Measurements from ENCODE around the gene KCNMA1. TPM values are rescaled to one million over a fixed set of nuclear protein-coding genes. Genes with fewer than 3 reads are reported as not detected.

KCNMA1 gene
- total RNA-seq, 2 donors from 2014 or later, result 29.1 to 37.9 TPM

DNA sequence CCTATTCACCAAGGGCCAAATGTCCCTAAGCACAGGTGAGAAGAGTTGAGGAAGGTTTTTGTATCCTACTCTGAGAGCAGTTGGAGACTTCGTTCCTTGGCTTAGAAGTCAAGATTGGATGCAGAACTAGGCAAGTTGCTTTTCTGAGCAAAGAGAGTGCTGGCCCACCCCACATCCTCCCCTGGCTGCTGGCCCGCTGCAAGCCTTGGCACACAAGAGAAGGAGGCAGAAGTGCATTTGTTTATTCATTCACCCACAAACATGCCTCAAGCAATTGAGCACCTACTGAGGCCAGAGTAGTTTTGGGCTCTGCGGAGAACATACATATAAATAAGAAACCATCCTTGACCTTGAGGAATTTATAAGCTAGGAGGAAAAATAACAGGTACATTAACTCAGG is 318.9 kb downstream of the KCNMA1 start:
- Histone ChIP-seq H3K36me3 (no peaks in the 10 kb centered on the region), H3K4me3 (no peak overlapping the region), H3K27me3 (replicated peaks; ENCODE audit: insufficient read depth) (no peaks in the 10 kb centered on the region), H3K27ac (no peak overlapping the region), H3K9me3 (no peaks in the 10 kb centered on the region), H3K4me1 (replicated peaks) (no peaks in the 10 kb centered on the region)
- intact Hi-C loops (cut with DNase I), result no loop called here
- WGBS, result 40% methylated on average over 3 of the region's 3 CpGs
- TF ChIP-seq POLR2AphosphoS5 (IDR thresholded peaks at IDR 0.05) (no peak), POLR2A (IDR thresholded peaks at IDR 0.05) (no peak)
- TF ChIP-seq, protein P1, sequence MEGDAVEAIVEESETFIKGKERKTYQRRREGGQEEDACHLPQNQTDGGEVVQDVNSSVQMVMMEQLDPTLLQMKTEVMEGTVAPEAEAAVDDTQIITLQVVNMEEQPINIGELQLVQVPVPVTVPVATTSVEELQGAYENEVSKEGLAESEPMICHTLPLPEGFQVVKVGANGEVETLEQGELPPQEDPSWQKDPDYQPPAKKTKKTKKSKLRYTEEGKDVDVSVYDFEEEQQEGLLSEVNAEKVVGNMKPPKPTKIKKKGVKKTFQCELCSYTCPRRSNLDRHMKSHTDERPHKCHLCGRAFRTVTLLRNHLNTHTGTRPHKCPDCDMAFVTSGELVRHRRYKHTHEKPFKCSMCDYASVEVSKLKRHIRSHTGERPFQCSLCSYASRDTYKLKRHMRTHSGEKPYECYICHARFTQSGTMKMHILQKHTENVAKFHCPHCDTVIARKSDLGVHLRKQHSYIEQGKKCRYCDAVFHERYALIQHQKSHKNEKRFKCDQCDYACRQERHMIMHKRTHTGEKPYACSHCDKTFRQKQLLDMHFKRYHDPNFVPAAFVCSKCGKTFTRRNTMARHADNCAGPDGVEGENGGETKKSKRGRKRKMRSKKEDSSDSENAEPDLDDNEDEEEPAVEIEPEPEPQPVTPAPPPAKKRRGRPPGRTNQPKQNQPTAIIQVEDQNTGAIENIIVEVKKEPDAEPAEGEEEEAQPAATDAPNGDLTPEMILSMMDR (IDR thresholded peaks at IDR 0.05), result no peak
- DNase-seq (ENCODE audit: low spot score), result no peak

GRCh38 chr10:77317221-77317620 is 320.4 kb downstream of the KCNMA1 start:
- Histone ChIP-seq H3K27me3 (replicated peaks; ENCODE audit: insufficient read depth) (no peaks in the 10 kb centered on the region), H3K9me3 (no peaks in the 10 kb centered on the region), H3K36me3 (no peaks in the 10 kb centered on the region), H3K27ac (no peak overlapping the region), H3K4me1 (replicated peaks) (no peaks in the 10 kb centered on the region), H3K4me3 (no peak overlapping the region)
- TF ChIP-seq POLR2AphosphoS5 (IDR thresholded peaks at IDR 0.05) (no peak), POLR2A (IDR thresholded peaks at IDR 0.05) (no peak)
- TF ChIP-seq, protein P1 (IDR thresholded peaks at IDR 0.05), result no peak
- DNase-seq (ENCODE audit: low spot score), result no peak
- intact Hi-C loops (cut with DNase I), result no loop called here
- WGBS, result 79% methylated on average over 5 of the region's 5 CpGs

- H3K4me1 ChIP-seq (replicated peaks), result no peaks in the 10 kb centered on the region
- H3K9me3 ChIP-seq, result no peaks in the 10 kb centered on the region
- no peaks in the 10 kb centered on the region for H3K36me3 ChIP-seq
- no peak for DNase-seq (ENCODE audit: low spot score)
- H3K27ac ChIP-seq, result no peak overlapping the region
- TF ChIP-seq, protein P1 (IDR thresholded peaks at IDR 0.05), result no peak
- no peak for TF ChIP-seq POLR2AphosphoS5 (IDR thresholded peaks at IDR 0.05)
- TF ChIP-seq POLR2A (IDR thresholded peaks at IDR 0.05), result no peak
- H3K4me3 ChIP-seq, result no peak overlapping the region
- H3K27me3 ChIP-seq (replicated peaks; ENCODE audit: insufficient read depth), result no peaks in the 10 kb centered on the region
- intact Hi-C loops (cut with DNase I), result no loop called here
- 100% methylated on average over 1 of the region's 1 CpG for WGBS
These were observed 322.0 kb downstream of the KCNMA1 start for GRCh38 chr10:77315496-77316129.

GRCh38 chr10:77313066-77313750 is 324.4 kb downstream of the KCNMA1 start:
- DNase-seq (ENCODE audit: low spot score), result no peak
- Histone ChIP-seq H3K27me3 (replicated peaks; ENCODE audit: insufficient read depth) (no peaks in the 10 kb centered on the region), H3K4me1 (replicated peaks) (no peaks in the 10 kb centered on the region), H3K27ac (no peak overlapping the region), H3K36me3 (no peaks in the 10 kb centered on the region), H3K4me3 (no peak overlapping the region), H3K9me3 (no peaks in the 10 kb centered on the region)
- intact Hi-C loops (cut with DNase I), result no loop called here
- TF ChIP-seq, protein P1 (IDR thresholded peaks at IDR 0.05), result no peak
- TF ChIP-seq POLR2AphosphoS5 (IDR thresholded peaks at IDR 0.05) (no peak), POLR2A (IDR thresholded peaks at IDR 0.05) (no peak)
- WGBS, result 79% methylated on average over 13 of the region's 13 CpGs

DNA sequence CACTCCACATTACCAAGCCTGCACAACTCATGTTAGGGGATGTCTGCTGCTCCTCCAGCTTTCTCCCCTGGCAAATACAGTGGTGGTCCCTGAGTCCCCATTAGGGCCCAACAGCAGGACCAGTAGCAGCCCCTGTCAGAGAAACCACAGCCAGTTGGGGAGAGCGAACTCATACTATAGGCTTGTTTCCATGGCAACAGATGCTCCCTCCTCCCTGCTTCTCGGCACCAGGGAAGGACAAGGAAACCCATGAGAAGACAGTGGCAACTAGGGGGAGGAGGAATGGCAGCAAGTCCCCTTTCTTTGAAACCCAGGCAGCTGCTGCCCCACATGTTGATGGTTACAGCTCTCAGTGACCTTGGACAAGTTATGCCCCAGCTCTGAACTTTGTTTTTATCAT is 326.4 kb downstream of the KCNMA1 start:
- Histone ChIP-seq H3K27me3 (replicated peaks; ENCODE audit: insufficient read depth) (no peaks in the 10 kb centered on the region), H3K27ac (no peak overlapping the region), H3K4me1 (replicated peaks) (peaks cover 2% of the 10 kb centered on the region), H3K36me3 (no peaks in the 10 kb centered on the region), H3K9me3 (no peaks in the 10 kb centered on the region), H3K4me3 (no peak overlapping the region)
- DNase-seq (ENCODE audit: low spot score), result no peak
- TF ChIP-seq POLR2A (IDR thresholded peaks at IDR 0.05) (no peak), POLR2AphosphoS5 (IDR thresholded peaks at IDR 0.05) (no peak)
- TF ChIP-seq, protein P1 (IDR thresholded peaks at IDR 0.05), result no peak
- intact Hi-C loops (cut with DNase I), result no loop called here
- 64% methylated on average over 2 of the region's 2 CpGs for WGBS
